B cell (primary cell): ENCODE measurements around the gene MPST.

Source experiments
- CTCF ChIP-seq: fragments of 200-600 bp; IDR thresholded peaks from one replicate; pipeline ENCODE4 v1.8.0; 2022; ENCODE audit warnings: antibody characterized with exemption, mild to moderate bottlenecking
- EZH2 ChIP-seq: IDR thresholded peaks from 2 replicates; pipeline ENCODE4 v1.6.1; 2012; ENCODE audit warnings: borderline replicate concordance, low read depth, mild to moderate bottlenecking, moderate library complexity, low read length; ENCODE audit not compliant: insufficient read depth, poor library complexity, severe bottlenecking

GRCh38 chr22:37020192-37020479, 594 bp downstream of the MPST start:
- TF ChIP-seq CTCF: no peak
- no peak for TF ChIP-seq EZH2
